Measurements from ENCODE around the gene LBX2. TPM values are rescaled to one million over a fixed set of nuclear protein-coding genes. Genes with fewer than 3 reads are reported as not detected.

Gene LBX2, protein sequence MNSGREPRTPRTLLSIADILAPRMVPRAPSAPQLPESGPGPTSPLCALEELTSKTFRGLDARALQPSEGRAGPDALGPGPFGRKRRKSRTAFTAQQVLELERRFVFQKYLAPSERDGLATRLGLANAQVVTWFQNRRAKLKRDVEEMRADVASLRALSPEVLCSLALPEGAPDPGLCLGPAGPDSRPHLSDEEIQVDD
- 0.56 TPM in 2 replicates for total RNA-seq

DNA sequence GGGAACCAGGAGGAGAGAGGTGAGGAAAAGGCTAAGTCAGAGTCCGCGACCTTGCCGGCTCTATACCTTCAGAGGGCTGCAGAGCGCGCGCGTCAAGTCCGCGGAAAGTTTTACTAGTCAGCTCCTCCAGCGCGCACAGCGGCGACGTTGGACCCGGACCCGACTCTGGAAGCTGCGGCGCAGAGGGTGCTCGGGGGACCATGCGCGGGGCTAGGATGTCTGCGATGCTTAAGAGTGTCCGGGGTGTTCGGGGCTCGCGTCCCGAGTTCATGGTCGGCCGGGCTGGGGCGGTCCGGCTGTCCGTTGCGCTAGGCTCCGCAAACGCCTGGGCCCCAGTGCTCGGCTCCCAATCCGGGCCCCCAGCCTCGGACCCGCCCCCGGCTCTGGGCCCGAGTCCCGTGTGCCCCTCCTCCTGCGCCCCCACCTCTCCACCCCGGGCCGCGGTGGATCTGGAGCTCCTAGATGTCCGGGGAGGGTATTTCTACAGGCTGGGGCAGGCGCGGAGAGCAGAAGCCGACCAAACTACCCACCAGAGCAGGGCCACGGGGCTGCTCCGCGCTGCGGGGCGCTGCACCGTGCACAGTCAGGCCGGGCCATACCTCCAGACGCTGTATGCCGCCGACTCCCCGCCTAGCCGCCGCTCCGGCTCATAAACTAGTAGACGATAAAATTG lies at the start of gene LBX2:
TSS of gene LBX2 (minus strand) at position 337 of the 673 bp plus-strand sequence. CDS start at position 271, 66 bp downstream.

GRCh38 chr2:74529357-74530238 lies 30.2 kb upstream of the LBX2 start, which contains the start of the genes AUP1 and HTRA2:
Gene AUP1 (minus strand): TSS chr2:74529706. CDS start chr2:74529629, 77 bp downstream.
Gene HTRA2 (plus strand): TSS chr2:74529933. CDS start chr2:74530007, 74 bp downstream.

GRCh38 chr2:74525717-74526648 lies 26.6 kb upstream of the LBX2 start, which contains the start of gene DQX1:
Gene DQX1 (minus strand): TSS chr2:74526231. CDS start chr2:74525729, 502 bp downstream.

DNA sequence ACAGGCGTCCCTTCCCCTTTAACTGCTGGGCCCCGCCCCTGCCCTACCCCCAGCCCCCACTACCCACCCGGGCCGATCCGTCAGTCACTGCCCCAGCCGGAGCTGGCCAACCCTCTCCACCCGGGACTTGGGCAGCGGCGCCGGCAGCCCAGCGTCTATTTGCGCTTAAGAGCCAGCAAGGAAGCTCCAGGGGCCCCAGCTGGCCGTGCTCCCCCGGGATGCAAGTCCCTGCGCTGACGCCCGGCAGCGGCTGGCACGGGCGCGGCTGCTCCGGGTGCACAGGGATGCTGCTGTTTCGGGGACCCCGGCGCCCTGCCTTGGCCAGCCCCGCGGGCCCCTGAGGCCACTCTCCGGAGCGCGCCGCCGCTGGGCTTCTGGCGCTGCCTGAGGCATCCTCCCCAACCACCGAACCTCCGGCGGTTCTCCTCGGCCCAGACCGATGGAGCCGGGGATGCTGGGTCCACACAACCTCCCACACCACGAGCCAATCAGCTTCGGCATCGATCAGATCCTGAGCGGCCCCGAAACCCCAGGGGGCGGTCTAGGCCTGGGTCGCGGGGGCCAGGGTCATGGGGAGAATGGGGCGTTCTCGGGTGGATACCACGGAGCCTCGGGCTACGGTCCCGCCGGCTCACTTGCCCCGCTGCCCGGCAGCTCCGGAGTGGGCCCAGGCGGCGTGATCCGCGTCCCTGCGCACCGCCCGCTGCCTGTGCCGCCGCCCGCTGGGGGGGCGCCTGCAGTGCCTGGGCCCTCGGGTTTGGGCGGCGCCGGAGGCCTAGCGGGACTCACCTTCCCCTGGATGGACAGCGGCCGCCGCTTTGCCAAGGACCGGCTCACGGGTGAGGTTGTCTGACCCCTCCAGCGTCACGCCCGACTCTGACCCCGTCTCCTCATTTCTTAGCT lies 15.2 kb upstream of the LBX2 start, which contains the start of gene TLX2:
TSS of gene TLX2 (plus strand) at position 83 of the 903 bp plus-strand sequence. CDS start at position 440, 357 bp downstream.

DNA sequence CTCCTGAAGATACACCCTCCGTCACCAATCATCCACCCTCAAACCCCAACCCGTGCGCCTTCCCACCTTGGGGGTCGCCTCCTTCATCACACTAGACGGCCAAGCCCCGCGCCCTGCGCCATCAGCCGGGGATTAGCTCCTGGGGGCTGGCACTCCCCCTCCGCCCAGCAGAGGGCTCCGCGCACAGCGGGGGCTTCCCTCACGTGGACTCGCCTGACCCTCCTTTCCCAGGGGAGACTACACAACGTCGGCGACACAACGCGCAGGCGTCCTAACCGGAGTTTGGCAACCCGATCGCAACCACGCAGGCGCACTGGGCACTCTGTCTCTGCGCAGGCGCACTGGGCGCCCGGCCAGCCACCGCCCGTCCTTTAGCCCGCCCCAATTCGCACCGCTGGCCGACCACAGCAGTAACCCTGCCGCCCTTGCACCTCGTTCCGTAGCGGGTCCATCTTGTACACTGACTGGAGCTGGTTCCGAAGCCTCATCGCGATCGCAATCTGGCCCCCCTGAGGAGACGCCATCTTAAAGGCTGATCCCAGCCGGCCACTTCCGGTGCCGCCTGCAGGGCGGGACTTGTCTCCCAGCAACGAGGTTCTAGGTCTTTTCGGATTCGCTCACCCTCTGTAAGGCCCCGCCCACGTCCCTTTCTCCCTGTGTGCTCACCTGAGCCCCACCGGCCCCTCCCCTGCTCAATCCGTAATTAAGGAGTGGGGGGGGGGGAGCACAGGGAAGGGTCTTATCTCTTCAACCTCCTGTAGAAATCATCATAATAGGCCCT lies 7.9 kb upstream of the LBX2 start, which contains the start of gene PCGF1:
TSS of gene PCGF1 (minus strand) at position 551 of the 781 bp plus-strand sequence. CDS start at position 524, 27 bp downstream.

GRCh38 chr2:74482801-74483674 lies 16.4 kb downstream of the LBX2 start, which contains the start of the genes CCDC142 and TTC31:
Gene CCDC142 (minus strand): TSS chr2:74482998. CDS start chr2:74482837, 161 bp downstream.
Gene TTC31 (plus strand): TSS chr2:74483081. CDS start chr2:74483096, 15 bp downstream.

DNA sequence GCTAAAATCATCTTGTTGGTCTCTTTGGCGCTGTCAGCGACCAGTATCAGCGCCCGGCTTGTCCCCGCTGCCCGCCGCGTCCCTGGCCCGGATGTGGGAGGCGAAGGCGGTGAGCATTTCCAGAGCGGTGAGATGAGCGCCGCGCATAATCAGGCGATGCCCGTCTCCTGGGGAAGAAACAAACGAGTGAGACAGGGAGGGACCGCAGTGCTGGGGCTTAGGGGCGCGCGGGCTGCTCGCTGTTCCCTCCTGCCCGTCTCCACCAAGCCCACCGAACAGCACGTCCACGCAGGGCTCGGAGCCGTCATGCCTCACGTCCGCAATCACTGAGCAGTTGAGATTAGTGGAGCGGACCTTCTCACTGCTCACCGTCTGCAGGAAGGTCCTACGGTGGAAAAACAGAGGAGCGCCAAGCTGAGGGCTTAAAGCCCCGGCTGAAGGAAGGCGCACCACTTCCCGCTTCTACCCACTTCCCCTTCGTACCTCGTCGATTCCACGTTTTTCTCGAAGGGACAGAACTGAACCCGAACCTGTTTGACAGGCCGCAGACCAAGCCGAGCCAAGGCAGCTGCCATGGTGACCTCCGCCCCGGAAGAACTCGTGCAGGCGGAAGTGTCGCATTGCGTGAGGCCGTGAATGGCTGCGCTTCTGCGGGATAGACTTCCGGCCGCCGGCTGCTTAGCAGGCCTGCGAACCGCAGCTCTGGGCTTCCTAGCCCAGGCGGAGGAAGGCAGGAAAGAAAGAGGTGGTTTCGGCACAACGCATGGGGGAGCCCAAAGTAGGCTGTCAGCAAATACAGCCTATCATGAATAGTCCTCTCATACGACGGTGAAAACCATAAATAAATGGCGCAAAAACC lies 27.1 kb downstream of the LBX2 start, which contains the start of gene MRPL53:
TSS of gene MRPL53 (minus strand) at position 595 of the 859 bp plus-strand sequence. CDS start at position 575, 20 bp downstream.

DNA sequence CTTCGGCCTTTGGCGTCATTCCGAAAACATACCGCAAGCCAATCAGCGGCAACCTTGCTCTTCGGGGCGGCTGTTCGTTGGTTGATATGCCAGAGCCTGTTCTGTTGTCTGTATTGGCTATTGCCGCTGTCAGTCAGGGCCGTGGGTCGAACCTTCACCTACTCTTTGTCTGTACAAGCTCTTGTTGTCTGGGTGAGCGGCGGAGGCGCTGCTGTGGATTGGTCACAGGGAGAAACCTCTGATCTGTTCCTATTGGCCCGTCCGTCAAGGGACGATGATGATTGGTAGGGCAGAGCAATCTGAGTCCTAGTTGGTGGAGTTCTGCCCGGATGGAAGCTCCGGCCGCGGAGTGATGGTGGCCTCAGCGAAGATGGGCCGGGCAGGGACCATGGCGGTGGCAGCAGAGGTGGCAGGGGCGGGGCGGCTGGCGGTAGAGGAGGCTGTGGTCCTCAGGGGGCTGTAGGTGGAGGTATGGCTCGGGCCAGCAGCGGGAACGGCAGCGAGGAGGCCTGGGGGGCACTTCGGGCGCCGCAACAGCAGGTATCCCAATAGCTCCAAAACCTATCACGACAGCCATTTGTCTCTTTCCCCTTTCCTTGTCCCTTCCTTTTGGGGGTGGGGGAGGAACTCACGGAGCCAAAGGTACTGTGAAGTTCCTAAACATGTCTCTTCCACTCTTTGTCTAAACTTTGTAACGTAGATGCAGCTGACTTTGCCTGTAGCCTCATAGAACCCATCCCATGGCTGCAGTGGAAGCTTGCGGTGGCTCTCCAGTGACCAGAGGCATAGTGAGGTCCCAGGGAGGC lies 41.1 kb downstream of the LBX2 start, which contains the start of gene WBP1:
TSS of gene WBP1 (plus strand) at position 307 of the 806 bp plus-strand sequence. CDS start at position 472, 165 bp downstream.

DNA sequence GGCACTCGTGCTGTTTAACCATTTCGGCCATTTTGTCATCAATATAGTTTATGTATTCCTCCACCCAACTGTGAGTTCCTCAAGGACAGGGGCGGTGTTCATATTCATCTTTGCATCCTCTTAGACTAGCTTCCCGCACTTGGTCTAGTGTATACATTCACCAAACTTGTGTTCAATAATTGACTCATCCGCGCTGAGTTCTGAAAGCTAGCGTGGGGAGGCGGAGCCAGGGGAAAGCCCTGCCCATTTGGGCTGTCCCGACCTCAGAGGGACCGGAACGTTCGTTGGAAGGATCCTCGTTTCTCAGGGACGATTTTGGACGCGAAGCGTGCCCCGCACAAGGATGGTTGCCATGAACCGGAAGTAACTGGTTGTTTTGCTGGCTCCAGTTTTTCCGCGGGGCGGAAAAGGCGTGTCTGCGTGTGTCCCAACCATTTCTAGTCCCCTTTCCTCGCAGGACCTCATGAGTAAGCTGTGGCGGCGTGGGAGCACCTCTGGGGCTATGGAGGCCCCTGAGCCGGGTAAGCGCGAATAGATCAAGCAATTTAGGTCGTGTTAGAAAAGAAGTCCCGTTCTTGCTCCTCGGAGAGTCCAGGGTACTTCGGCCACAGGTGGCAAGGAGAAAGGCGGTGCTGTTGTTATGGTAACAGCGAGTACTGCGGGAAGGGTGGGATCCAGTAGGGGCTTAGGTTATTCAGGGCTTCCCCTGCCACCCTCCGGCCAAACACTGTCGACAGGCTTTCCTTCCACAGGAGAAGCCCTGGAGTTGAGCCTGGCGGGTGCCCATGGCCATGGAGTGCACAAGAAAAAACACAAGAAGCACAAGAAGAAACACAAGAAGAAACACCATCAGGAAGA lies 44.5 kb downstream of the LBX2 start, which contains the start of gene INO80B:
TSS of gene INO80B (plus strand) at position 434 of the 858 bp plus-strand sequence. CDS start at position 464, 30 bp downstream.

Other genes starting within 250 kb of the LBX2 start
- gene SLC4A5, start 156.2 kb downstream of the LBX2 start, total RNA-seq = 0.14 TPM in 1 of 2 replicates, not detected in the other
- gene DCTN1, start 119.3 kb downstream of the LBX2 start, total RNA-seq = 92.0 and 103 TPM in 2 replicates
- gene C2orf81, start 78.0 kb downstream of the LBX2 start, total RNA-seq = 0.92 and 1.1 TPM in 2 replicates
- gene WDR54, start 77.9 kb downstream of the LBX2 start, total RNA-seq = 45.4 and 53.5 TPM in 2 replicates
- gene RTKN, start 57.7 kb downstream of the LBX2 start, total RNA-seq = 49.8 and 58.1 TPM in 2 replicates
- gene INO80B, start 44.5 kb downstream of the LBX2 start, total RNA-seq = 20.9 and 23.4 TPM in 2 replicates
- 57.9 and 64.7 TPM in 2 replicates for gene WBP1, start 41.2 kb downstream of the LBX2 start, total RNA-seq
- gene MOGS, start 34.2 kb downstream of the LBX2 start, total RNA-seq = 73.9 and 79.9 TPM in 2 replicates
- gene MRPL53, start 26.9 kb downstream of the LBX2 start, total RNA-seq = 43.9 and 74.0 TPM in 2 replicates
- gene CCDC142, start 16.6 kb downstream of the LBX2 start, total RNA-seq = 5.5 and 9.3 TPM in 2 replicates
- gene TTC31, start 16.5 kb downstream of the LBX2 start, total RNA-seq = 11.1 and 12.2 TPM in 2 replicates
- 16.7 and 17.5 TPM in 2 replicates for gene PCGF1, start 8.1 kb upstream of the LBX2 start, total RNA-seq
- gene TLX2, start 14.8 kb upstream of the LBX2 start, total RNA-seq = not detected in 2 replicates
- gene DQX1, start 26.6 kb upstream of the LBX2 start, total RNA-seq = 5.3 and 6.7 TPM in 2 replicates
- 80.1 and 85.8 TPM in 2 replicates for gene AUP1, start 30.1 kb upstream of the LBX2 start, total RNA-seq
- gene HTRA2, start 30.3 kb upstream of the LBX2 start, total RNA-seq = 18.3 and 28.1 TPM in 2 replicates
- gene LOXL3, start 54.3 kb upstream of the LBX2 start, total RNA-seq = 0.33 and 0.56 TPM in 2 replicates
- gene DOK1, start 55.1 kb upstream of the LBX2 start, total RNA-seq = 1.4 and 4.4 TPM in 2 replicates
- 0.56 and 0.63 TPM in 2 replicates for gene M1AP, start 148.7 kb upstream of the LBX2 start, total RNA-seq
- 8.2 and 12.7 TPM in 2 replicates for gene SEMA4F, start 154.6 kb upstream of the LBX2 start, total RNA-seq

All from airway epithelial cell (primary cell).